Sigmoid colon (tissue), 7 donors: ENCODE data around the gene CHPT1. TPM values are rescaled to one million over a fixed set of nuclear protein-coding genes. Genes with fewer than 3 reads are reported as not detected.
"Not testable (repeated sequence)": the region's sequence is repeated elsewhere in the genome, so short reads cannot be mapped to it uniquely, and the experiment has no call there.

Source experiments
- DNase-seq: peaks from one replicate; pipeline ENCODE4 v3.0.0-alpha.2; 2019
- H3K27ac ChIP-seq, 4 donors: fragments of 200-600 bp; sonication (generic); one replicate each; pipeline ENCODE4 v1.5.1; 2016 to 2019; ENCODE audit warnings: mild to moderate bottlenecking in 1 of 4
- H3K27me3 ChIP-seq, 3 donors: fragments of 200-600 bp; sonication (generic); one replicate each; pipeline ENCODE4 v1.5.1; 2019; ENCODE audit warnings: mild to moderate bottlenecking in 1 of 3
- H3K36me3 ChIP-seq, 4 donors: fragments of 200-600 bp; sonication (generic); one replicate each; pipeline ENCODE4 v1.5.1; 2016 to 2019
- H3K4me1 ChIP-seq, 4 donors: fragments of 200-600 bp; sonication (generic); one replicate each; pipeline ENCODE4 v1.5.1; 2017 to 2019
- H3K4me3 ChIP-seq, 4 donors: fragments of 200-600 bp; sonication (generic); one replicate each; pipeline ENCODE4 v1.5.1; 2017 to 2019; ENCODE audit warnings: mild to moderate bottlenecking in 2 of 4, moderate library complexity in 1 of 4
- H3K9me3 ChIP-seq, 4 donors: fragments of 200-600 bp in 3 of 4; sonication (generic) in 3 of 4; one replicate each; pipeline versions ENCODE4 v1.5.1 to v1.6.1; 2013 to 2019
- CTCF ChIP-seq, 4 experiments: fragments of 450-650 bp in 3 of 4; fragments of 200-600 bp in 1 of 4; IDR thresholded peaks; one replicate each; pipeline ENCODE4 v1.5.1; 2016 to 2019; ENCODE audit warnings: antibody characterized with exemption in 4 of 4, mild to moderate bottlenecking in 3 of 4, moderate library complexity in 2 of 4
- EP300 ChIP-seq, 4 donors: sonication (generic); formaldehyde crosslinking; IDR thresholded peaks; one replicate each; pipeline ENCODE4 v1.6.1; 2017; ENCODE audit warnings: antibody characterized with exemption in 4 of 4
- POLR2A ChIP-seq, 2 donors: fragments of 450-650 bp; IDR thresholded peaks; one replicate each; pipeline ENCODE4 v1.6.1; 2016; ENCODE audit warnings: antibody characterized with exemption in 2 of 2, mild to moderate bottlenecking in 2 of 2, moderate library complexity in 2 of 2
- POLR2AphosphoS5 ChIP-seq, 4 donors: sonication (generic); formaldehyde crosslinking; IDR thresholded peaks; one replicate each; pipeline ENCODE4 v1.6.1; 2017; ENCODE audit warnings: antibody characterized with exemption in 4 of 4
- WGBS, 2 donors: extraction: QIAGEN DNeasy Blood & Tissue Kit; methylation state at CpG; one replicate each; pipeline ENCODE4 v1.1.7; 2013; 5-methylcytosine and 5-hydroxymethylcytosine counted together
- intact Hi-C: fragments of 100-400 bp; cut with DNase I; formaldehyde crosslinking; loops from one replicate; pipeline ENCODE4 v1.15.1; 2023
- polyA plus RNA-seq, 3 donors: library from polyadenylated mRNA; stranded (reverse); fragments of 200-250 nt; gene quantifications; one replicate each; pipeline ENCODE4 v1.2.3, GENCODE V29; 2013
- total RNA-seq, 4 donors: library from RNA; depleted of rRNA; stranded (reverse); fragments of >200 nt; gene quantifications; one replicate each; pipeline ENCODE4 v1.1.0, GENCODE V29; 2016
- donor health status: healthy with polysubstance abuse.
- donor health status: Bipolar disorder and iron deficiency.
- donor health status: healthy.

The CHPT1 gene
- total and polyA plus RNA-seq, 7 donors, result 49.9 to 118 (median 58.1) TPM

- TF ChIP-seq POLR2A (IDR thresholded peaks at IDR 0.05) (no peak), CTCF (IDR thresholded peaks at IDR 0.05) (no peak), POLR2AphosphoS5 (IDR thresholded peaks at IDR 0.05) (no peak), EP300 (IDR thresholded peaks at IDR 0.05) (no peak)
- Histone ChIP-seq H3K27me3 (no peaks in the 10 kb centered on the region), H3K4me1 (no peaks in the 10 kb centered on the region), H3K4me3 (no peak overlapping the region), H3K27ac (no peak overlapping the region), H3K36me3 (no peaks in the 10 kb centered on the region), H3K9me3 (no peaks in the 10 kb centered on the region)
- intact Hi-C loops, result no loop called here
- 7 to 46% methylated on average over 3 of the region's 3 CpGs for WGBS, 2 donors
- no peak for DNase-seq
Measured at GRCh38 chr12:101653503-101653902, 43.9 kb upstream of the CHPT1 start.

DNA sequence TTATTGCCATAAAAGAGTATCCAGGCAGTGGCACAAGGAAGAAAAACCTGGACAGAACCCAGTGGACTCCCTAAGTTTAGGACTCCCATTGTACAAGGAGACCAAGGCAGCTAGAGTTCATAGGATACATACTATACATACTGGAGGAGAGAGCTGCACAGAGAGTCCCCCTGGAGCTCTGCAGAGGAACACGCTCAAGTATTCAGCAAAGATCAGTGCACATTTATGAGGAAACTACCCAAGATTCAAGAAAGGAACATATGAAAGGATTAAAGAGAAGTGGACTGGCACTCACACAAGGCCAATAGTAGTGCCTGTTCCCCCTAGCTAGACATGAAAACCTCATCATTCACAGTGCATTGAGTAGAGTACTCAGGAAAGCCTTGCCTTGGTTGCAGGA is 43.0 kb upstream of the CHPT1 start:
- no peak overlapping the region for H3K4me3 ChIP-seq
- 83 to 94% methylated on average over 1 of the region's 1 CpG for WGBS, 2 donors
- no peaks in the 10 kb centered on the region for H3K9me3 ChIP-seq

DNA sequence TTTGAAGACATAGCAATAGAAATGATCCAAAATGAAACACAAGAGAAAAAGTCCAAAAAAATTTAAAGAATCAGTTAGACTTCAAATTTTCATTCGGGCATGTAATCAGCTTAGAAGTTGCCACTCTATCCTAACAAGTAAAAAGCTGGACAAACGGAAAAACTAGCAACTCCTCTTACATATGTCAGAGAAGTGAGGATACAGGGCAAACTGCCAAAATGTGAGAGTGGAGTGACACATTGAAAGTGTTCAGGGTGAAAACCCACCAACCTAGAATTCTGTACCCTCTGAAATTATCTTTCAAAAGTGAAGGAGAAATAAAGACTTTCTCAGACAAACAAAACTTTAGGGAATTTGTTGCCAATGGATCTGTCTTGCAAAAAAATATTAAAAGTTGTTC is 42.0 kb upstream of the CHPT1 start:
- H3K27ac ChIP-seq, result no peak overlapping the region
- H3K4me1 ChIP-seq, result no peaks in the 10 kb centered on the region
- intact Hi-C loops, result no loop called here
- 64 to 67% methylated on average over 2 of the region's 2 CpGs for WGBS, 2 donors
- no peaks in the 10 kb centered on the region for H3K27me3 ChIP-seq
- H3K9me3 ChIP-seq, result no peaks in the 10 kb centered on the region
- no peaks in the 10 kb centered on the region for H3K36me3 ChIP-seq
- TF ChIP-seq POLR2AphosphoS5 (IDR thresholded peaks at IDR 0.05) (no peak), EP300 (IDR thresholded peaks at IDR 0.05) (no peak), POLR2A (IDR thresholded peaks at IDR 0.05) (no peak), CTCF (IDR thresholded peaks at IDR 0.05) (no peak)
- no peak for DNase-seq
- H3K4me3 ChIP-seq, result no peak overlapping the region

More for the DNA sequence above, 43.0 kb upstream of the CHPT1 start:
- TF ChIP-seq EP300 (IDR thresholded peaks at IDR 0.05) (no peak), POLR2AphosphoS5 (IDR thresholded peaks at IDR 0.05) (no peak), POLR2A (IDR thresholded peaks at IDR 0.05) (no peak)
- intact Hi-C loops, result no loop called here
- H3K4me1 ChIP-seq, result no peaks in the 10 kb centered on the region
- no peak overlapping the region for H3K27ac ChIP-seq
- no peaks in the 10 kb centered on the region for H3K27me3 ChIP-seq
- no peak for DNase-seq
- H3K36me3 ChIP-seq, result no peaks in the 10 kb centered on the region

DNA sequence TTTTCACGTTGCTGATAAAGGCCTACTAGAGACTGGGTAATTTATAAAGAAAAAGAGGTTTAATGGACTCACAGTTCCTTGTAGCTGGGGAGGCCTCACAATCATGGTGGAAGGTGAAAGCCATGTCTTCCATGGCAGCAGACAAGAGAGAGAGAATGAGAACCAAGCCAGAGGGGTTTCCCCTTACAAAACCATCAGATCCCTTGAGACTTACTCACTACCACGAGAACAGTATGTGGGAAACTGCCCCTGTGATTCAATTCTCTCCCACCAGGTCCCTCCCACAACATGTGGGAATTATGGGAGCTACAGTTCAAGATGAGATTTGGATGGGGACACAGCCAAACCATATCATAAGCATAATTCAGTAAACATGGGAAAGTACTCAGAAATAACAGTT is 36.8 kb upstream of the CHPT1 start:
- DNase-seq, H3K36me3 ChIP-seq, H3K27ac ChIP-seq, intact Hi-C loops, H3K4me3 ChIP-seq, H3K27me3 ChIP-seq, H3K4me1 ChIP-seq, H3K9me3 ChIP-seq: not testable (repeated sequence)
- WGBS, 2 donors, result 65 to 89% methylated on average over 2 of the region's 2 CpGs

- H3K4me3 ChIP-seq, result no peak overlapping the region
- no peaks in the 10 kb centered on the region for H3K9me3 ChIP-seq
- no peaks in the 10 kb centered on the region for H3K27me3 ChIP-seq
- H3K27ac ChIP-seq, result no peak overlapping the region
- H3K4me1 ChIP-seq, result no peaks in the 10 kb centered on the region
- WGBS, 2 donors, result 88 to 94% methylated on average over 6 of the region's 6 CpGs
- intact Hi-C loops, result no loop called here
- no peaks in the 10 kb centered on the region for H3K36me3 ChIP-seq
- no peak for DNase-seq
- TF ChIP-seq CTCF (IDR thresholded peaks at IDR 0.05) (no peak), POLR2A (IDR thresholded peaks at IDR 0.05) (no peak), EP300 (IDR thresholded peaks at IDR 0.05) (no peak), POLR2AphosphoS5 (IDR thresholded peaks at IDR 0.05) (no peak)
Measured at GRCh38 chr12:101663298-101663697, 34.1 kb upstream of the CHPT1 start.

DNA sequence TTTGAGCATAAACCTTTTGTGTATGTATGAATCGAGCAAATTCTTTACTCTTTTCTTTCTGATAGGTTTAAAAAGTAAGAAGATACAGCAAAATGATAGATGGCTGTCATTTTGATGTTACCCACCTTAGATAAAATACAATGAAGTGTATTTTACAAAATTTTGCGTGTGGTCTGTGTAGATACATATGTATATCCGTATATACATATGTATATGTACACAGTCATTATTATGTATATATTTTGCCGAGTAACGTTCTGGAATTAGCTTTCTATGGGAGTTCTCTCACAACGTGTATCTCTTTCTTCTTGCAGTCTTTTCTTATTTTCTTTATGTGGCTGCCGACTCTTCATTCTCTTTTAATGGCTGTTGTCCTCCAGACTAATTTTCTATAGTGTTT is 32.4 kb upstream of the CHPT1 start:
- Histone ChIP-seq H3K27me3 (no peaks in the 10 kb centered on the region), H3K27ac (no peak overlapping the region), H3K4me3 (no peak overlapping the region), H3K4me1 (no peaks in the 10 kb centered on the region), H3K36me3 (no peaks in the 10 kb centered on the region), H3K9me3 (no peaks in the 10 kb centered on the region)
- 88 to 91% methylated on average over 7 of the region's 7 CpGs for WGBS, 2 donors
- TF ChIP-seq POLR2AphosphoS5 (IDR thresholded peaks at IDR 0.05) (no peak), POLR2A (IDR thresholded peaks at IDR 0.05) (no peak), EP300 (IDR thresholded peaks at IDR 0.05) (no peak), CTCF (IDR thresholded peaks at IDR 0.05) (no peak)
- intact Hi-C loops, result no loop called here
- no peak for DNase-seq
